ENCODE data around the gene FAM110D. TPM values are rescaled to one million over a fixed set of nuclear protein-coding genes. Genes with fewer than 3 reads are reported as not detected.
A peak's percentile ranks its signal among the peaks of the same experiment; 100 is the strongest.

FAM110D gene
- total RNA-seq, 1 experiment from 2014 or later, result 0.55 TPM

DNA sequence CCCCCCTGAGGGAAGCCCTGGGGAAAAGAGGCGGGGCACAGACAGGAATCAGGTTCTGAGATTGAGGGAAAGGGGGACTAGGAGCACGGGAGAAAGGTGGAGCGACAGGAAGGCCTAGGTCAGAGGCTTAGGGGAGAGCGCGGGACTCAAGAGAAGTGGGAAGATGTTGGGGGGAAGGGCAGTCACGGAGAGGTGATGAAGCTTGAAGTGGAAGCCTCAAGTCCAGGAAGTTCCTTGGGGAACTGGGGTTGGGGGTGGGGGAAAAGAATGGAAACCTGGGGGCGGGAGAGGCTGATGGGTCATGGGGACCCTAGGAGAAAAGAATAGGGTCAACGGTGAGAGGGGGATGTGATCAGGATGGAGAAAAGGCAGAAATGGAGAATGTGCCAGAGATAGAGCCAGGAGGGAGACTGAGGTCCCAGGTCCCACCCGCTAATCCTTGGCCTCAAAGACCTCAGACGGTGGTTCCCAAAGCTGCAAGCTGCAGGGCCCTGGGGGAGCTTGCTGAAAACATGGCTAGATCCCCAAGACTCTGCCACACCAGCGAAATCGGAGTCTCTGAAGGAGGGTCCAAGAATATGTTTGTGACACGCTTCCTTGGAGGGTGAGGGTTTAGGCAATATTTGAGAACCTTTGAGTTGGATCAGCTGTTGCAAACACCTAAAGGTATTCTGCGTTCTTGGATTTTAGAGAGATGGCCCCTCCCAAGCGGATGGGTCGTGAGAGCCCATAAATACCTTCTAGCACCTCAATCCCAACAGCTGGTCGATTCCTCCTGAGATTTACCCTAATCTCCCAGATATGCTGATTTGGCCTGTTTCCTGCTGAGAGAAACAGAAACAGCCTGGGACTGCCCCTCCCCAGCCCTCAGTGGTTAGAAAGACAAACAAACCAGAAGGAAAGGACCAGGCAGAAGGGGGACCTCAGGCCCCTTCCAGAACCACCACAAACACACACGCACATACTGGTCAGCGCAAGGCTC lies 6.3 kb downstream of the FAM110D start:
- Mint-ChIP-seq H3K4me1 (peaks cover 37% of the 10 kb centered on the region), H3K36me3 (no peaks in the 10 kb centered on the region), H3K27ac (peak overlapping the region; percentile 91; the same call in 1 of the 2 replicates), H3K27me3 (ENCODE audit: low read depth) (peaks cover 58% of the 10 kb centered on the region), H3K4me3 (peak overlapping the region; percentile 83), H3K9me3 (no peaks in the 10 kb centered on the region)
- ATAC-seq, result no peak
- TF ChIP-seq, protein P1, sequence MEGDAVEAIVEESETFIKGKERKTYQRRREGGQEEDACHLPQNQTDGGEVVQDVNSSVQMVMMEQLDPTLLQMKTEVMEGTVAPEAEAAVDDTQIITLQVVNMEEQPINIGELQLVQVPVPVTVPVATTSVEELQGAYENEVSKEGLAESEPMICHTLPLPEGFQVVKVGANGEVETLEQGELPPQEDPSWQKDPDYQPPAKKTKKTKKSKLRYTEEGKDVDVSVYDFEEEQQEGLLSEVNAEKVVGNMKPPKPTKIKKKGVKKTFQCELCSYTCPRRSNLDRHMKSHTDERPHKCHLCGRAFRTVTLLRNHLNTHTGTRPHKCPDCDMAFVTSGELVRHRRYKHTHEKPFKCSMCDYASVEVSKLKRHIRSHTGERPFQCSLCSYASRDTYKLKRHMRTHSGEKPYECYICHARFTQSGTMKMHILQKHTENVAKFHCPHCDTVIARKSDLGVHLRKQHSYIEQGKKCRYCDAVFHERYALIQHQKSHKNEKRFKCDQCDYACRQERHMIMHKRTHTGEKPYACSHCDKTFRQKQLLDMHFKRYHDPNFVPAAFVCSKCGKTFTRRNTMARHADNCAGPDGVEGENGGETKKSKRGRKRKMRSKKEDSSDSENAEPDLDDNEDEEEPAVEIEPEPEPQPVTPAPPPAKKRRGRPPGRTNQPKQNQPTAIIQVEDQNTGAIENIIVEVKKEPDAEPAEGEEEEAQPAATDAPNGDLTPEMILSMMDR (IDR thresholded peaks at IDR 0.05), result no peak
- TF ChIP-seq FOXK1 (CRISPR knock-in tag; IDR thresholded peaks at IDR 0.05) (no peak), NFE2L1 (CRISPR knock-in tag; IDR thresholded peaks at IDR 0.05) (no peak), ZNF263 (CRISPR knock-in tag; IDR thresholded peaks at IDR 0.05; ENCODE audit: low read depth) (no peak), JAZF1 (CRISPR knock-in tag; IDR thresholded peaks at IDR 0.05) (no peak), ZNF232 (CRISPR knock-in tag; IDR thresholded peaks at IDR 0.05) (no peak)
- ChIA-PET POLR2A (interaction anchor here (0.6 to 2.9 kb wide), 4 partner anchors 12 to 69 kb away, joined by 3 to 9 read pairs (median 4); partner anchors contain the start of genes CEP85, CNKSR1 and PDIK1L), CTCF (interaction anchor here (0.8 to 2.5 kb wide), 12 partner anchors 9 to 658 kb away, joined by 3 to 15 read pairs (median 8); partner anchors contain the start of genes CATSPER4, CEP85 and CNKSR1)
- DNase-seq (ENCODE audit: low spot score), result no peak

DNA sequence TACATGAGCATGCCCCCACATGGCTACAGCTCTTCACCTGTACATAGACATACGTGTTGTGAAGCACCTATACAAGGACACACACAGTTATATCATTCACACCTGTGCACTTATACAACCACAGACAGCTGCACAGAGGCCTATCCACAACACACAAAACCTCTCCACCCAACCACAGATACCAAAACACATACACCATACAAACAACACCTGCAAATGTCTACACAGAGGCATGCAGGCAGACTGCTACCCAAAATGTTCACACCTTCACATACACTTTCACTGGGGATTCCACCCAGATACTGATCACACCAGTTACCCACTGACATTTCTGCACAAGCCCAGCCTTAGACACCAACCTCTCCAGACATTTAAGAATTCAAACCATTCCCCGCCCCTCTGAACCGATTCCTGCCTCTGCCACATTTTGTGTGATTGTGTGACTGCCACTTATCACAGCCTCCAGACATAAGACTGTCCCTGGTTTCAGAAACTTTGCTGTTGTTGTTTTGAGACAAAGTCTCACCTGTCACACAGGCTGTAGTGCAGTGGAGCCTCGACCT lies 7.9 kb downstream of the FAM110D start:
- ChIA-PET POLR2A (no interaction called here), CTCF (interaction anchor here (0.8 to 1.0 kb wide), 2 partner anchors 11 to 67 kb away, joined by 3 read pairs; partner anchors contain the start of genes CEP85 and CNKSR1)
- no peak overlapping the region for H3K4me3 Mint-ChIP-seq
- TF ChIP-seq, protein P2, sequence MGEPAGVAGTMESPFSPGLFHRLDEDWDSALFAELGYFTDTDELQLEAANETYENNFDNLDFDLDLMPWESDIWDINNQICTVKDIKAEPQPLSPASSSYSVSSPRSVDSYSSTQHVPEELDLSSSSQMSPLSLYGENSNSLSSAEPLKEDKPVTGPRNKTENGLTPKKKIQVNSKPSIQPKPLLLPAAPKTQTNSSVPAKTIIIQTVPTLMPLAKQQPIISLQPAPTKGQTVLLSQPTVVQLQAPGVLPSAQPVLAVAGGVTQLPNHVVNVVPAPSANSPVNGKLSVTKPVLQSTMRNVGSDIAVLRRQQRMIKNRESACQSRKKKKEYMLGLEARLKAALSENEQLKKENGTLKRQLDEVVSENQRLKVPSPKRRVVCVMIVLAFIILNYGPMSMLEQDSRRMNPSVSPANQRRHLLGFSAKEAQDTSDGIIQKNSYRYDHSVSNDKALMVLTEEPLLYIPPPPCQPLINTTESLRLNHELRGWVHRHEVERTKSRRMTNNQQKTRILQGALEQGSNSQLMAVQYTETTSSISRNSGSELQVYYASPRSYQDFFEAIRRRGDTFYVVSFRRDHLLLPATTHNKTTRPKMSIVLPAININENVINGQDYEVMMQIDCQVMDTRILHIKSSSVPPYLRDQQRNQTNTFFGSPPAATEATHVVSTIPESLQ (CRISPR knock-in tag; IDR thresholded peaks at IDR 0.05), result no peak
- TF ChIP-seq, protein P3, sequence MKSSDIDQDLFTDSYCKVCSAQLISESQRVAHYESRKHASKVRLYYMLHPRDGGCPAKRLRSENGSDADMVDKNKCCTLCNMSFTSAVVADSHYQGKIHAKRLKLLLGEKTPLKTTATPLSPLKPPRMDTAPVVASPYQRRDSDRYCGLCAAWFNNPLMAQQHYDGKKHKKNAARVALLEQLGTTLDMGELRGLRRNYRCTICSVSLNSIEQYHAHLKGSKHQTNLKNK (CRISPR knock-in tag; IDR thresholded peaks at IDR 0.05), result no peak
- TF ChIP-seq, protein P4, sequence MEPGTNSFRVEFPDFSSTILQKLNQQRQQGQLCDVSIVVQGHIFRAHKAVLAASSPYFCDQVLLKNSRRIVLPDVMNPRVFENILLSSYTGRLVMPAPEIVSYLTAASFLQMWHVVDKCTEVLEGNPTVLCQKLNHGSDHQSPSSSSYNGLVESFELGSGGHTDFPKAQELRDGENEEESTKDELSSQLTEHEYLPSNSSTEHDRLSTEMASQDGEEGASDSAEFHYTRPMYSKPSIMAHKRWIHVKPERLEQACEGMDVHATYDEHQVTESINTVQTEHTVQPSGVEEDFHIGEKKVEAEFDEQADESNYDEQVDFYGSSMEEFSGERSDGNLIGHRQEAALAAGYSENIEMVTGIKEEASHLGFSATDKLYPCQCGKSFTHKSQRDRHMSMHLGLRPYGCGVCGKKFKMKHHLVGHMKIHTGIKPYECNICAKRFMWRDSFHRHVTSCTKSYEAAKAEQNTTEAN (CRISPR knock-in tag; IDR thresholded peaks at IDR 0.05), result no peak
- TF ChIP-seq ZBTB21 (CRISPR knock-in tag; IDR thresholded peaks at IDR 0.05; ENCODE audit: borderline replicate concordance) (no peak), ETV6 (CRISPR knock-in tag; IDR thresholded peaks at IDR 0.05) (no peak), NFYB (CRISPR knock-in tag; conservative IDR thresholded peaks at IDR 0.05; ENCODE audit: low read depth) (no peak), RORB (CRISPR knock-in tag; IDR thresholded peaks at IDR 0.05) (no peak), FOXJ3 (CRISPR knock-in tag; IDR thresholded peaks at IDR 0.05; ENCODE audit: borderline replicate concordance) (no peak), ZNF671 (CRISPR knock-in tag; IDR thresholded peaks at IDR 0.05) (no peak), TEAD4 (CRISPR knock-in tag; IDR thresholded peaks at IDR 0.05) (no peak)
- TF ChIP-seq, protein P5, sequence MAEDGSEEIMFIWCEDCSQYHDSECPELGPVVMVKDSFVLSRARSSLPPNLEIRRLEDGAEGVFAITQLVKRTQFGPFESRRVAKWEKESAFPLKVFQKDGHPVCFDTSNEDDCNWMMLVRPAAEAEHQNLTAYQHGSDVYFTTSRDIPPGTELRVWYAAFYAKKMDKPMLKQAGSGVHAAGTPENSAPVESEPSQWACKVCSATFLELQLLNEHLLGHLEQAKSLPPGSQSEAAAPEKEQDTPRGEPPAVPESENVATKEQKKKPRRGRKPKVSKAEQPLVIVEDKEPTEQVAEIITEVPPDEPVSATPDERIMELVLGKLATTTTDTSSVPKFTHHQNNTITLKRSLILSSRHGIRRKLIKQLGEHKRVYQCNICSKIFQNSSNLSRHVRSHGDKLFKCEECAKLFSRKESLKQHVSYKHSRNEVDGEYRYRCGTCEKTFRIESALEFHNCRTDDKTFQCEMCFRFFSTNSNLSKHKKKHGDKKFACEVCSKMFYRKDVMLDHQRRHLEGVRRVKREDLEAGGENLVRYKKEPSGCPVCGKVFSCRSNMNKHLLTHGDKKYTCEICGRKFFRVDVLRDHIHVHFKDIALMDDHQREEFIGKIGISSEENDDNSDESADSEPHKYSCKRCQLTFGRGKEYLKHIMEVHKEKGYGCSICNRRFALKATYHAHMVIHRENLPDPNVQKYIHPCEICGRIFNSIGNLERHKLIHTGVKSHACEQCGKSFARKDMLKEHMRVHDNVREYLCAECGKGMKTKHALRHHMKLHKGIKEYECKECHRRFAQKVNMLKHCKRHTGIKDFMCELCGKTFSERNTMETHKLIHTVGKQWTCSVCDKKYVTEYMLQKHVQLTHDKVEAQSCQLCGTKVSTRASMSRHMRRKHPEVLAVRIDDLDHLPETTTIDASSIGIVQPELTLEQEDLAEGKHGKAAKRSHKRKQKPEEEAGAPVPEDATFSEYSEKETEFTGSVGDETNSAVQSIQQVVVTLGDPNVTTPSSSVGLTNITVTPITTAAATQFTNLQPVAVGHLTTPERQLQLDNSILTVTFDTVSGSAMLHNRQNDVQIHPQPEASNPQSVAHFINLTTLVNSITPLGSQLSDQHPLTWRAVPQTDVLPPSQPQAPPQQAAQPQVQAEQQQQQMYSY (CRISPR knock-in tag; IDR thresholded peaks at IDR 0.05), result no peak
- TF ChIP-seq, protein P6, sequence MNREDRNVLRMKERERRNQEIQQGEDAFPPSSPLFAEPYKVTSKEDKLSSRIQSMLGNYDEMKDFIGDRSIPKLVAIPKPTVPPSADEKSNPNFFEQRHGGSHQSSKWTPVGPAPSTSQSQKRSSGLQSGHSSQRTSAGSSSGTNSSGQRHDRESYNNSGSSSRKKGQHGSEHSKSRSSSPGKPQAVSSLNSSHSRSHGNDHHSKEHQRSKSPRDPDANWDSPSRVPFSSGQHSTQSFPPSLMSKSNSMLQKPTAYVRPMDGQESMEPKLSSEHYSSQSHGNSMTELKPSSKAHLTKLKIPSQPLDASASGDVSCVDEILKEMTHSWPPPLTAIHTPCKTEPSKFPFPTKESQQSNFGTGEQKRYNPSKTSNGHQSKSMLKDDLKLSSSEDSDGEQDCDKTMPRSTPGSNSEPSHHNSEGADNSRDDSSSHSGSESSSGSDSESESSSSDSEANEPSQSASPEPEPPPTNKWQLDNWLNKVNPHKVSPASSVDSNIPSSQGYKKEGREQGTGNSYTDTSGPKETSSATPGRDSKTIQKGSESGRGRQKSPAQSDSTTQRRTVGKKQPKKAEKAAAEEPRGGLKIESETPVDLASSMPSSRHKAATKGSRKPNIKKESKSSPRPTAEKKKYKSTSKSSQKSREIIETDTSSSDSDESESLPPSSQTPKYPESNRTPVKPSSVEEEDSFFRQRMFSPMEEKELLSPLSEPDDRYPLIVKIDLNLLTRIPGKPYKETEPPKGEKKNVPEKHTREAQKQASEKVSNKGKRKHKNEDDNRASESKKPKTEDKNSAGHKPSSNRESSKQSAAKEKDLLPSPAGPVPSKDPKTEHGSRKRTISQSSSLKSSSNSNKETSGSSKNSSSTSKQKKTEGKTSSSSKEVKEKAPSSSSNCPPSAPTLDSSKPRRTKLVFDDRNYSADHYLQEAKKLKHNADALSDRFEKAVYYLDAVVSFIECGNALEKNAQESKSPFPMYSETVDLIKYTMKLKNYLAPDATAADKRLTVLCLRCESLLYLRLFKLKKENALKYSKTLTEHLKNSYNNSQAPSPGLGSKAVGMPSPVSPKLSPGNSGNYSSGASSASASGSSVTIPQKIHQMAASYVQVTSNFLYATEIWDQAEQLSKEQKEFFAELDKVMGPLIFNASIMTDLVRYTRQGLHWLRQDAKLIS (CRISPR knock-in tag; IDR thresholded peaks at IDR 0.05; ENCODE audit: borderline replicate concordance), result no peak

More for the DNA sequence above, 7.9 kb downstream of the FAM110D start:
- ATAC-seq (no peak), DNase-seq (ENCODE audit: low spot score) (no peak)
- Mint-ChIP-seq H3K4me1 (peaks cover 44% of the 10 kb centered on the region), H3K27ac (no peak overlapping the region), H3K27me3 (ENCODE audit: low read depth) (peaks cover 43% of the 10 kb centered on the region), H3K9me3 (no peaks in the 10 kb centered on the region), H3K36me3 (no peaks in the 10 kb centered on the region)
